Activated CD8-positive, alpha-beta memory T cell treated with anti-CD3 and anti-CD28 coated beads for 1 hour (primary cell): ENCODE results near the gene TMC6.
"Not testable (repeated sequence)": the region's sequence is repeated elsewhere in the genome, so short reads cannot be mapped to it uniquely, and the experiment has no call there.

Source experiments
- DNase-seq, 2 donors: peaks; one replicate each; pipeline ENCODE4 v3.0.0-alpha.2; 2020; ENCODE audit warnings: low read depth in 1 of 2; ENCODE audit errors: extremely low read depth in 1 of 2

The TMC6 gene

DNA sequence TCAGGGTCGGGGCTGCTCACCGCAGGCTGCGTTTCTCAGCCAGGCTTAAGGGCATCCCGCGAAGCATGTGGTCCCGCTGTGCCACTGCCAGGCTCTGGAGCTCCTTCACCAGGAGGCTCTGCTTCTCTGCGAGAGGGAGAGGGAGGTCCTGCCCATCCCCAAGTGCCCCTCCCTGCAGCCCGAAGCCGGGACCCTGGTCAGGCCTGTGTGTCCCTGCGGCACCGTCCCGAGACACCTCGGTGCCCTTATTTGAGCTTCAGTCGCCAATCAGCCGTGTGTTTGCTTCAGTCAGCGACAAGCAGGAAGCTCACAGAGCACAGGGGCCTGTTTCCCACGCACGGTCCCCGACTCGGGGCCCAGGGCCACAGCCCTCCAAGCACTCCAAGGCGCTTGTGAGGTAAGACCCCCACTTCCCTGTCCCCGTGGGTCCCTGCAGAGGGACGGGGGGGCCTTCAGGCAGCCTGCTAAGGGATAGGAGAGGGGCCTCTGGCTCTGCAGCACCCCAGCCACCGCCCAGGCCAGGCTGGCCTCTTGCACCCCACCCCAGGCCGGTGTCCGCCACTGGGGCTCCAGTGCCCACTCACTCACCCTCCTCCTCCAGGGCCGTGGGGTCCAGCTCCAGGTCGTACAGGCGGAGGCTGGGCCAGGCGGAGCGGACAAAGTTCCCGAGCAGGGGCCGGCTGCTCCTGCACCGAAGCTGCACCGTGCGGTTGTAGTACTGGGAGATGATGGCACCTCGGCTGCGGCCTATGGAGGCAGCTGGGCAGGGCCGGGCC is 3.2 kb downstream of the TMC6 start:
- no peak for DNase-seq

DNA sequence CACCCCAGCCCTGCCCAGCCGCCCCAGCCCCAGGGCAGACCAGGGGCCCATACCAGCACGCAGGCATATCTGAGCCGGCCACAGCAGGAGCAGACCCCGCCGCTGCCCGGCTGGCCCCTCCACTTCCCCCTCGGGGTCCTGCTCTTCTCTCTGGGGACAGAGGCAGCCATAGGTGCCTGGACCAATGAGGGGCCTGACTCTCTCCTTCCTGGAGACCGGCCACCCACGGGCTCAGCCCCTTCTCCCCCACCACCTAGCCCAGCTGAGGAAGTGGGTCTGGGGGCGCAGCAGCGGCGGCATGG is 3.8 kb downstream of the TMC6 start:
- no peak for DNase-seq

DNA sequence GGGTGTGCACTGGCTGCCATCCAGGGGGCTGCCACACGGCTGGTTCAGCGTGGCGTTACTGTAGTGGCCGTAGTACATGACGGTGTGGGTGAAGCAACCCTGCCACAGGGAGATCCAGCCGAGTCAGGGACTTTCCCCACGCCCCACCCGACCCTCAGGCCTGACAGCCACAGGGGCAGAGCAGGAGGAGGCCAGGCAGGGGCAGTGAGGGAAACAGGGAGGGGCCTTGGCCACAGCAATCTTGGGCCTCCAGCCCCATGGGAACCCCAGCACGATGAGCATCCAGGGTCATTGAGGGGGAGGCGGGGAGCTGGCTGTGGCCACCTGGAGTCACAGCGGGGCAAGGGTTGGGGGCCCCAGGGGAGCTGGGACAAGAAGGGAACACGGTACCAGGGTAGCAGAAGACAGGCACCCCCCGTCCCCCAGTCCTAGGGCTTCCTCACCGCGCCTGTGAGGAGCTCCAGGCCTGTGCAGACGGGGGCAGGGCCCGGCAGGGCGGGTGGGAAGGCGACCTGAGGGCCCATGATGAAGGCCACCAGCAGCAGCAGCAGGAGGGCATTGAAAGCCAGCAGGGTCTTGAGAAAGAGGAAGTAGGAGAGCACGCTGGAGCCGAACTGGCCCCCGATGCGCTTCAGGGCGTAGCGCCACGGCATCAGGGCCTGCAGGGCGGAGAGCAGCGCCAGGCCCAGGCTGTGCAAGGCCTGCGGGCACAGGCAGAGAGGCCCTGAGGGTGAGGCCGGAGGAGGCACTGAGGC is 4.3 kb downstream of the TMC6 start:
- DNase-seq, result no peak

DNA sequence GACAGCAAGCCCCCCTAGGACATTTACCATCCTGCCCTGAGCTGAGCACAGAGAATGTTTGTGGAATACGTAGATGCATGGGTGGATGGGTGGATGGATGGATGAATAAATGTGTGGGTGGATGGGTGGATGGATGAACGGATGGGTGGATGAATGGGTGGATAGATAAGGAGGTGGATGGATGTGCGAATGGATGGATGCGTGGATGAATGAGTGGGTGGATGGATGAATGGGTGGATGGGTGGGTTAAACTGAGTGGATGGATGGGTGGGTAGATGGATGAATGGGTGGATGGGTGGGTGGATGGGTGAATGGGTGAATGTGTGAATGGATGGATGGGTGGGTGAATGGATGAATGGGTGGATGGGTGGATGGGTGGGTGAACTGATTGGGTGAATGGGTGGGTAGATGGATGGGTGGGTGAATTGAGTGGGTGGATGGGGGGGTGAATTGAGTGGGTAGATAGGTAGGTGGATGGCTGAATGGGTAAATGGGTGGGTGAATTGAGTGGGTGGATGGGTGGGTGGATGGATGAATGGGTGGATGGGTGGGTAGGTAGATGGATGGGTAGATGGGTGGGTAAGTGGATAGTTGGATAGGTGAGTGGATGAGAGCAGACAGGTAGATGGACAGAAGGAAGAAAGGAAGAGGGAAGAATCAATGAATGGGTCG is 5.2 kb downstream of the TMC6 start:
- no peak for DNase-seq

DNA sequence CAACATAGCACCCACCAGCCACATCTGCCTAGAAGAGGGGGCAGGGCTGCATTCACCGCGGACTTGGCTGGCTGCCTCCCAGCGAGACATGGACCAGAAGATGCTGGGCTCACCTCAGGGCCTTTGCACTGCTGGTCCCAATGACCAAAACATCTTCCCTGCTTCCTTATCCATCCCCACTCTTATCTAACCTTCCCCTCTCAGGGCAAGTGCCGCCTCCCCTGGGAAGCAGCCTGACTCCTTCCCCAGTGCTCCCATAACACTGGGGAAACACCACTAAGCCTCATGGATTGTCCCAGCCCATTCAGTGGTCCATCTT is 5.7 kb downstream of the TMC6 start:
- DNase-seq, result no peak

DNA sequence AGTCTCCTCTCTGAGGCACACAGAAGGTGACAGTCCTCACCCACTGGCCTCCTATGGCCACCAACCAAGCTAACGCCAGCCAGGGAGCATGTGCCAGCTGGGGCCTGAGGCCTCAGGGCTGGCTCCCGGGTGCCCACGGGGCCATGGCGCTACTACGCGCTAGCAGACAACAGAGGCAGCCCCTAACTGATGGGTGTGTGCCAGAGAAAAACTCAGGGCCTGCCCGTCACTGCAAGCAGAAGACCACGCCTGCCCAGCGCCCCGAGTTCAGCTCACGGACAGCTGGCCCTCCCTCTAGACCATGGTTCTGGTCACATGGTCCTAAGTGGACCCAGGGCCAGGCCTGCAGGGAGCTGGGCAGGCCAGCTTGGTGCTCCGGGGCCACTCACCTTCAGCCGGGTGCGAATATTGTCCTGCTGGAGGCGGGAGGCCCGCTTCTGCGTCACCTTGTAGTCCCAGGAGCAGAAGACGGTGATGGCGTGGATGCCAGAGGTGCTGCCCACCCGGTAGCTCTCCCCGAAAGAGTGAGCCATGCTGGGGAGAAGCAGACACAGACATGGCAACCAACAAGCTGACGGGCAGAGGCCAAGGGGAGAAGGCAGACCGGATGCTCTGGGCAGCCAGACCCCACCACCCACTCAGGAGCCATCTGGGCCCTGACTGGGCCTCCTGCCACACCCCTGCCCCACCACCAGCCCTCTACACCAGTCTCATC is 6.2 kb downstream of the TMC6 start:
- DNase-seq, result no peak

DNA sequence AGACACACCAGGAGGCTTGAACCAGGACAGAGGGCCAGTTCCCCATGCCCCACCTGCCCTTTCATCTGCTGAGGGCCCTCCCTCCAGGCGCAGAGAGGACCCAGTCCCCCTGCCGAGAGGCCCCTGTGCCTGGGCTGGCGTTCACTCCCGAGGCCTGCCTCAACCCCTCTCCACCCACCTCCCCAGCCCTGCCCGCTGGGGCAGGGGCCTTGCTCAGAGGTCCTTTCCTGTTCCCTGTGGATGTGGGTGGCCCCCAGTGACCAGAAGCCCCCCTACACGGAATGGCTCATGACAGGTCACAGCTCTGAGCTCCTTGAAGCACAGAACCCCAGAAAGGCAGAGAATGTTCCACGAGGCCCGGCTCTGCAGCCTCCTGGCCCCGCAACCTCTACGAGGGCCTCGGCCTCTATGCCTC is 6.7 kb downstream of the TMC6 start:
- no peak for DNase-seq

DNA sequence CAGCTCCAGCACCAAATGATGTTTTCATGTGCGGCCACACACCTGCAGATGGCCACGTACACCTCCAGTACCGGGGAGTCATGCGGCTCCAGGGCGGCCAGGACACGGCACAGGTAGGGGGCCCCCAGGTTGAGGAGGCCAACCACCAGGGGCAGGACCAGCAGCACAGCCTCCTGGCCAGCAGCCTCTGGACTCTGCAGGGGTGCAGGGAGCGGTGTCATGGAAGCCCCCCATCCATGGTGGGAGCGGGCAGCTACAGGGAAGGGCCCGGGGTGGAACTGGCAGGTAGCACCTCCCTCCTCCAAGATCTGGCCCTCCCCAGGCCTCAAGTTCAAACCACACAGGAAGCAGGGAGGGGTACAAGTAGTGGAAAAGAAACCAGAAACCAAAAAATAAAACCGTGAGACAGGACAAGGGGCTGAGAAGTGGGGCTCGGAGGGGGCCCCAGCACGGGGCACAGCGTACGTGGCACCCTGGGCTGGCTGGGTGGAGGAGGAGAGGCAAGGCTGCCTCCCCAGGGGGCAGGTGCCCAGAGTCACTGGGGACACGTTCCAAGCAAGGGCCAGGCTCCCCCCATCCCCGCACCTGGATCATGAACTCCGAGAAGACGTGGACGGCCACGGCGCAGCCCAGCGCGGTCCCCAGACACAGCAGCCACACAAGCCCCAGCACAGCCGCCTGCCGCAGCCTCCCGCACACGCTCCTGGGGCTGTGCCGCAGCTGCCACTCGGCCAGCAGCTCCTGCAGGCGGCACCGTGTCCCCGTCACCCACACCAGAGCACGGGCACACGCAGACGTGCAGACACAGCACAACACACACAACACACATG is 7.4 kb downstream of the TMC6 start:
- DNase-seq, result no peak

DNA sequence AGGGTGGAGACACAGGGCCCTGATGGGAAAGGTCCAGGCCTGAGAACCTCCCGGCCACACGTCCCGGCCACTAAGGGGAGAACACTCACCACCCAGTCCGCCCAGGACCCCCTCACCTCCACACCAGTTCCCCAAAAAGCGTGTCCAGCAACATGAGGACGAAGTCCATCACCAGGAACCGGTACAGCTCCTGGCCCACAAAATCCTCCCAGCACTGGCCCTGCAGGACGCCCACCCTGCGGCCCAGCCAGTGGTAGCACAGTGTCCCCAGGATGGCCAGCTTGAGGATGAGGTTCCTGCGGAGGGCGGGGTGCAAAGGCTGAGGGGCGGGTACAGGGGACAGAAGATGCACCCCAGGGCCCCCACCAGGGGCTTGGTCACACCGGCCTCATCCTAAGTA is 8.0 kb downstream of the TMC6 start:
- DNase-seq, result no peak

DNA sequence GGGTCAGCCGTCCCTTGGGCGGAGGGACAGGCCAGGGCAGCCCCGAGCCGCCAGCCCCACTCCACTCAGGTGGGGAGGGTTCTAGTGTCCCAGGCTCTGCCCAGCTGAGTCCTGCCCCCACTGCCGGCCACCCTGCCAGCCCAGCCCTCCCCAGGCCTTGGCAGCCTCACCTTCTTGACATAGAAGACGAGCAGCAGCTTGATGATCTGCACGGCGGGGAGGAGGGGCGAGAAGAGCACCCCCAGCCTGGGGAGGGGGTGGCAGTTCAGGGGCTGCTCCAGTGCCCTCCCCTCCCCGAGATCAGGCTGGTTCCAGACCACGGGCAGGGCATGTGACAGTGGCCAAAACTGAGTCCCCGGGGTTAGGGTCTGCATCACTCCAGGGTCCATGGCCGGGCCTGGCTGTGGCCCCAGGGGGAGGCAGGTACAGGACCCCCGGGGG is 9.7 kb downstream of the TMC6 start:
- DNase-seq, result no peak

DNA sequence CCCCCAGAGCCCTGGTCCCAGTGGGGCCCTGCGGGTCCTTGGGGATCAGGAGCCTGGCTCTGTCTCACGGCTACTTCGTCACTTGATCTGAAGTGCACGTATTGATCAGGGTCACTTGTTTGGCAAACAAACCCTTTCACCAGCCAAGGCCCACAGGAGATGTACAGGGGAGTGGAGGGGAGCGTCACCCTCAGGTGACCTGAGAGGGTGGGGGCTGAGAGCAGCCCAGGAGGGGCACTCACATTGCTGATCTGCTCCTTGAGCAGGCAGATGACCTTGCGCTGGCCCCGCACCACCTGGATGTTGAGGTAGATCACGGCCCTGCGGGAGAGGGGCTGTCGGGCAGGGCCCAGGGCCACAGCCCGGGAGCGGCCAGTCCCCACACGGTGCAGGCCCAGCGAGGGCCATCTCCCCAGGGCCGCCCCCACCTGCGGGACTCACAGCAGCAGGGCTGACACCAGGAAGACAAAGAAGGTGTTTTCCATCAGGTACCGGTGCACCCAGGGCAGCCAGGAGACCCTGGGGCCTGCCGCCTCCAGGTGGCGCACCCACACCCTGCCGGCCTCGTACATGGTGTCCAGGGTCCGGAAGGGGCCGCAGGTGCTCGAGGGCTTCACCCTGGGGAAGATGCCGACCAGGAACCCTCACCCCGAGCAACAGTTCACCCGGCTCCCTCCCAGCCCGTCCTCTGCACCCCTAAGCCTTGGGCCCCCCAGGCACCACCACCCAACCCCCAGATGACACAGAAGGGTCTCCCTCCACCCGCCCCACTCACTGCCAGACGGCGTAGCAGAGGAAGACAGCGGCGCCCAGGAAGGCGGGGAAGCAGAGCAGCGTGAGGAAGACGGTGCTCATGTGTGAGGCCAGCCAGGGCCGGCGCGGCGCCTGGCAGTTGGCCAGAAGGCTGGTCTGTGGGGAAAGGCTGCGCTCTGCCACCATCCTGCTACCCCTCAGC is 11.3 kb downstream of the TMC6 start:
- no peak for DNase-seq

DNA sequence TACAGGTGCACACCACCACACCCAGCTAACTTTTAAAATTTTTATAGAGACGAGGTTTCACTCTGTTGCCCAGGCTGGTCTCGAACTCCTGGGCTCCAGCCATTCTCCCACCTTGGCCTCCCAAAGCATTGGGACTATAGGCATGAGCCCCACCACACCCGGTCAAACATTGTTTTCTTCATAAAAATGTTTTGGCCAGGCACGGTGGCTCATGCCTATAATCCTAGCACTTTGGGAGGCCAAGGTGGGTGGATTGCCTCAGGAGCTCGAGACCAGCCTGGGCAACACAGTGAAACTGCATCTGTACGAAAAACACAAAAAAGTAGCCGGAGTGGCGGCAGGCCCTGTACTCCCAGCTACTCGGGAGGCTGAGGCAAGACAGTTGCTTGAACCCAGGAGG is 12.1 kb downstream of the TMC6 start:
- no peak for DNase-seq

DNA sequence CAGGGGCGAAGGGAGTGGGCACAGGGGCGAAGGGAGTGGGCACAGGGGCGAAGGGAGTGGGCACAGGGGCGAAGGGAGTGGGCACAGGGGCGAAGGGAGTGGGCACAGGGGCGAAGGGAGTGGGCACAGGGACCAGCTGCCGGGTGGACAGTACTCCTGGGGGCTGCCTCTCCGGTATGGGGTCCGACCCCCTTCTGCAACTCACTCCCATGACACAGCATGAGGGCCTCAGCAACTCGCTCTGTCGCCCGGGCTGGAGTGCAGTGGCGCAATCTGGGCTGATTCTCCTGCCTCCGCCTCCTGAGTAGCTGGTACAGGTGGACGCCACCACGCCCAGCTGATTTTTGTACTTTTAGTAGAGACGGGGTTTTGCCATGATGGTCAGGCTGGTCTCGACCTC is 12.8 kb downstream of the TMC6 start:
- not testable (repeated sequence) for DNase-seq

DNA sequence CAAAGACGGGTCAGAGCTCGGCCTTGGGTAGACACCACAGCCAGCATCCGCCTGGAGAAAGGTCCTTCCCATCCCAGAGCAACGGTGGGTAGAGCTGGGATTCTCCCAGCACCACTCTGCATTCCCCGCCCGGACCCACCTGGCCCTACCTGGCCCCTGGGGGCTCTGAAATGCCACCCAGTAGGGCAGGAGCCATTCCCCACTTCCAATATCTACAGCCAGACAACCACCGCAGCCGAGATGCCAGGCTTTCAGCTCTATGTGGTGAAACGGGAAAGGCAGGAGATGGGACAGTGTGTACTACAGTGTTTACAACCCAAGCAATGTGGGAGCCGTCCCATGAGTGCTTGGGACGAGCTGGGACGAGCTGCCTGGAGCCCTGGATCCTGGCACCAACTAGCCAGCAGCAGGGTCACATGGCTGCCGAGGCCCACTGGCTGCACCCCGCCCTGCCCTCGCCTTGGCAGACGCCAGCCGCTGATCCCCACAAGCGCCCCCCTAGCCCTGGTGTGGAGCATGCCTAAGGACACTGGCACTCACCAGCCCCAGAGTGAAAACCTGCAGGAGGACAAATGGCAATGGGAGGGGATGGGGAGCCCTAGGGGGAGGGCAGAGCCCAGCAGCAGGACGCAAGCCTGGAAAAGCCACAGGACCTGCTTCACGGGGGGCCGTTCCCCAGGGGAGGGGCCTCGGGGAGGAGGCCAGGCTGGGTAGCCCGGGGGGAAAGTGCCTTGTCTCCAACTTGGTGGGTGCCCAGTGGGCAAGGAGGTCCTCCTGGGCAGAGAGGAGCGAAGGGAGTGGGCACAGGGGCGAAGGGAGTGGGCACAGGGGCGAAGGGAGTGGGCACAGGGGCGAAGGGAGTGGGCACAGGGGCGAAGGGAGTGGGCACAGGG is 13.5 kb downstream of the TMC6 start:
- no peak for DNase-seq

DNA sequence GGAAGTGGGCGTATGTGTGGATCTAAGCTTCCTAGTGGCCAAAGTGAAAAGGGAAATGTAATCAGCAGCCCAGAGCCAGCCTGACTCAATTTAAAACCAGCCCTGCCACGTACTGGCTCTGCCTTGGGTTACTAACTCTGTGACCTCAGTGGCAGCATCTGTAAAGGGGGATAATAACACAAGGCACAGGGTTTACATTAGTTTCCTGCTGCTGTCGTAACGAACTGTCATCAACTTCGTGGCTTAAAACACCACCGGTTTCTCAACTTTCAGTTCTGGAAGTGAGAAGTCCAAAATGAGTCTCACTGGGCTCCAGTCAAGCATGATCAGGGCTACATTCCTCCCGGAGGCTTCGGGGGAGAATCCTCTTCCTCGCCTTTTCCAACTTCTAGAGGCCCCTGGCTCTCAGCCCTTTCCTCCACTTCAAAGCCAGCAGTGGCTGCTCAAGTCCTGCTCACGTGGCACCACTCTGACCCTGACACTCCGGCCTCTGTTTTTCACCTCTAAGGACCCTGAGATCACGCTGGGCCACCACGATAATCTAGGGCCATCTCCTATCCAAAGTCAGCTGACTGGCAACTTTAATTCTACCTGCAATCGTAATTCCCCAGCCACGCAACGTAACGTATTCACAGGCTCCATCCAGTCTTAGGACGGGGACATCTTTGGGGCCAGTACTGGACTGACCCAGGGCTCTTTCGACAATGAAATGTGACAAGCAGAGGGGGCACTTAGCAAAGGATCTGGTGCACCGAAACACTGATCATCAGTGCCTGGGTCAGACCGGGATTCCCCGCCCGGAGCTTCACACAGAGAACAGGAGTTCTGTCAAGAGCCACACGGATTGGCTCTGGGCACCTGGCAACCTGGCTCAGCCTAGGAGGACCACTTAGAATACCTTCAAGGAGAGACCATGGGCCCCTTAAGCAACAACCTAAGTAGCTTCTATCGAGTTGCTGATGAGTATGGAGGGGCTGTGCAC is 14.5 kb downstream of the TMC6 start:
- DNase-seq, result no peak

DNA sequence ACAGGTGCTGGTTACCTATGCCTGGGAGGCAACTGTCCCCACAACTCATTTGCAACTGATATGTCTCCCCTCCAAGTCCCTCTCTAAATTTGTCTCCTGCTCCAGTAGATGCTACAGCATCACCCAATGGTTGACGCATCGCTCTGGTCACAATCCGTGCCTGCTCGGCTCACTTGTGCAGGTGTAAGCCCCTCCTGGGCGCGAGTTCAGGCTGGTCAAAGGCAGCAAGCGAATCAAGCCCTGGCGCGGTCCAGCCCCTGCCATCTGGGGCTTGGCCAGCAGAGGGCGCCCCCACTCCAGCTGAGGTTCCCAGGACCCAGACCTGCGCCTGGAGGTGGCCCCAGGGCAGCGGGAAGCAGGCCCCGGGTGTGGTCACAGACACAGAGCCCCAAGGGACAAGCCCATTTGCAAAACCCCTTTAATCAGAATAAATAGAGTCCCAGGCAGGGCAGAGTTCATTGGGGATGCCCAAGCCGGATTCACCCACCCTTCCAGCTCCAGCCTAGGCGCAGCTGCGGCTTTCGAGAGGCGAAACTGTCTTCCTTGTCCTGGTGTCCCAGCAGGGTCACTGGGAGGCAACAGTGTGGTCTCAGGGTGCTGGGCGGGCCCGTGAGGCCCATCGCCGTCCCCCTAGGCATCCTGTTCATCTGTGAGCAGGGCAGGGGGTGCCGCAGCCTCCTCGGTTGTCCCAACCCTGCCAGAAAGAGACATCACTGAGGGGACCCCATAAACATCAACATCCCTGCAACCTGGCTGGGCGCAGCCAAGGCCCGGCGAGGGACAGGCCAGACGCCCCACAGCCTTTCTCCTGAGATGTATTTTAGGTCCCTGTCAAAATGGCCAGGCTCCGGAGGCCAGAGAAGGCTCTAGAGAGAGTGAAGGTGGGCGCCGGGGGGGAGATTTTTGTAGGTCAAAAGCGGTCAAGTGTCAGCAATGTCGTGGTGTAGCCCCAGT is 15.8 kb downstream of the TMC6 start:
- peak in 1 of 2 donors; percentile 71 for DNase-seq
